Measurements from ENCODE around the gene KRT76.
"Not testable (repeated sequence)": the region's sequence is repeated elsewhere in the genome, so short reads cannot be mapped to it uniquely, and the experiment has no call there.

The KRT76 gene

DNA sequence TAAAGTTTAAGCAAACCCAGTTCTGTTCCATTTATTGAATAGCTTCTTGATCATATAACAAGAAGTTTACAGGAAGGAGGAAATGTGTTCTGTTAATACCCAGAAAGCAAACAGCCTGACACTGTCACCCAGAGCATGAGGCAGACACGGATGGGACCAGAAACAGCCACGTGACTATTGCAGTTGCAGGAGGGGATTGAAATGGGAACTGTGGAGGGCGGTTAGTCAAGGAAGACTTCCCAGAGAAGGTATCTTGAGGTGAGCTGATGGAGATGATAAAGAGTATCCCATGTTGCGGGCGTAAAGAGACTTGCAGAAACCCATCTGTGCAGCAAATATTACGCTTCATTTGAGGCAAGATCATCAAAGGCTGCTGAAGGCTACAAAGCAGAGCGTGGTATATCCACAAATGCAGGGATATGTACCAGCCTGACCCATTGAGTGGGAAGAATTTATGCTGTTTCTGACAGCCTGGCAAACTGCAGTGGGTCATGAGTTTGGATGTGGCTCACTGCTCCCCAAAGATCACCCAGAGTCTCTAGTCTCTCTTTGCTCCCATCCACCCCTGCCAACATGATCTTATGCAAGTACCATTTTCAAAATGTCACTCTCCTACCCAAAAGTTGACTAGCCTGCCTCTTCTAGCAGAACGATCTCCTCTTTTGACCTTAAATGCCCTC is 20.7 kb downstream of the KRT76 start:
- CTCF ChIA-PET = interaction anchor here (0.7 kb wide), 1 partner anchor 25 kb away, joined by 3 read pairs; no protein-coding TSS in a partner anchor
- DNase-seq (ENCODE audit: extremely low spot score) = no peak
- POLR2A ChIA-PET = no interaction called here
- no peak for TF ChIP-seq CTCF (IDR thresholded peaks at IDR 0.05; ENCODE audit: control extremely low read depth, extremely low read depth, low read depth, missing control alignments)

GRCh38 chr12:52755533-52755932 is 21.6 kb downstream of the KRT76 start:
- ChIA-PET CTCF (no interaction called here), POLR2A (no interaction called here)
- TF ChIP-seq CTCF (IDR thresholded peaks at IDR 0.05; ENCODE audit: control extremely low read depth, extremely low read depth, low read depth, missing control alignments) = no peak

DNA sequence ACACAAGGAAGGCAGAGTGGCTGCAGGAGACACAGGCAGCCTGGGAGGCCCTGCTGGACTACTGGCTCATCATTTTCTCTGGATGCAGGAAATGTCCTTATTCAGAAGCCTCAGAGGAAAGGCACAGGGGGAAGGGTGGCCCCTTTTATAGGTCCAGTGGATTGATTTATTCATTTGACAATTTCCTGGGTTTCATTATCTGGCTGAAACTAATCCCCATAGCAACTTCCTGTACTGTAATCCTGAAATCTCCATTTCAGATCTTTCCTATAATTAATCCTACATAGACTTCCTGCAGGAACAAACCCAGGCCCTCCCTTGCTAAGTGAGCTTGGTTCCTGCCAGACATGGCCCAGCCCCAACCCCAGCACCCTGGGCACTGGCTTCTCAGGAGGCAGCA is 23.0 kb downstream of the KRT76 start:
- CTCF ChIA-PET = no interaction called here
- no peak for DNase-seq (ENCODE audit: extremely low spot score)
- TF ChIP-seq CTCF (IDR thresholded peaks at IDR 0.05; ENCODE audit: control extremely low read depth, extremely low read depth, low read depth, missing control alignments) = no peak
- POLR2A ChIA-PET = no interaction called here

More at GRCh38 chr12:52755533-52755932, 21.6 kb downstream of the KRT76 start:
- no peak for DNase-seq (ENCODE audit: extremely low spot score)

DNA sequence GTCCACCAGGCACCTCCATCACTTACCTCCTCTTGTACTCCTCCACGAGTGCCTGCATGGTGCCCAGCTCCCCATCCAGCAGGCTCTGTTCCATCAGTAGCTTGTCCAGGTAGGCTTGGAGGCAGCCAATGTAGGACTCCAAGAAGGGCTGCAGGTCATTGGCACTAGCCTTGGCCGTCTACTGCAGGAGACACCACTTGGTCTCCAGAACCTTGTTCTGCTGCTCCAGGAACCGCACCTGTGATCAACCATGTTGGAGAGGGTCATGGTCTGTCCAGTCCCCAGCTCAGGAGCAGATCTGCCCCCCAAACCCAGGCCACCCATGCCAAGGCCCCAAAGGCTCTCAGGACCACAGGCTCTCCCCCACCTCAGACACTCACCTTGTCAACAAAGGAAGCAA is 23.9 kb downstream of the KRT76 start:
- CTCF ChIA-PET = interaction anchor here (1.0 kb wide), 1 partner anchor 24 kb away, joined by 3 read pairs; no protein-coding TSS in a partner anchor
- POLR2A ChIA-PET = no interaction called here
- DNase-seq (ENCODE audit: extremely low spot score) = no peak
- no peak for TF ChIP-seq CTCF (IDR thresholded peaks at IDR 0.05; ENCODE audit: control extremely low read depth, extremely low read depth, low read depth, missing control alignments)

- CTCF ChIA-PET = interaction anchor here (1.0 kb wide), 1 partner anchor 23 kb away, joined by 3 read pairs; no protein-coding TSS in a partner anchor
- TF ChIP-seq CTCF (IDR thresholded peaks at IDR 0.05; ENCODE audit: control extremely low read depth, extremely low read depth, low read depth, missing control alignments) = no peak
- POLR2A ChIA-PET = no interaction called here
- DNase-seq (ENCODE audit: extremely low spot score) = no peak
Measured at GRCh38 chr12:52752516-52752915, 24.6 kb downstream of the KRT76 start.

- ChIA-PET POLR2A (no interaction called here), CTCF (interaction anchor here (0.9 kb wide), 1 partner anchor 127 kb away, joined by 3 read pairs; no protein-coding TSS in a partner anchor)
- TF ChIP-seq CTCF (IDR thresholded peaks at IDR 0.05; ENCODE audit: control extremely low read depth, extremely low read depth, low read depth, missing control alignments) = no peak
- DNase-seq (ENCODE audit: extremely low spot score) = no peak
Measured at GRCh38 chr12:52751795-52752194, 25.4 kb downstream of the KRT76 start.

GRCh38 chr12:52750532-52750931 is 26.6 kb downstream of the KRT76 start:
- CTCF ChIA-PET; POLR2A ChIA-PET; DNase-seq (ENCODE audit: extremely low spot score): not testable (repeated sequence)
